ENCODE results near the gene CDKAL1. TPM values are rescaled to one million over a fixed set of nuclear protein-coding genes. Genes with fewer than 3 reads are reported as not detected.

Gene CDKAL1
- total and polyA plus RNA-seq, 9 of the 15 experiments (the other 6 are each of a cell fraction or from before 2014, with no cell fraction given), result 11.2 to 36.3 (median 20.1) TPM

DNA sequence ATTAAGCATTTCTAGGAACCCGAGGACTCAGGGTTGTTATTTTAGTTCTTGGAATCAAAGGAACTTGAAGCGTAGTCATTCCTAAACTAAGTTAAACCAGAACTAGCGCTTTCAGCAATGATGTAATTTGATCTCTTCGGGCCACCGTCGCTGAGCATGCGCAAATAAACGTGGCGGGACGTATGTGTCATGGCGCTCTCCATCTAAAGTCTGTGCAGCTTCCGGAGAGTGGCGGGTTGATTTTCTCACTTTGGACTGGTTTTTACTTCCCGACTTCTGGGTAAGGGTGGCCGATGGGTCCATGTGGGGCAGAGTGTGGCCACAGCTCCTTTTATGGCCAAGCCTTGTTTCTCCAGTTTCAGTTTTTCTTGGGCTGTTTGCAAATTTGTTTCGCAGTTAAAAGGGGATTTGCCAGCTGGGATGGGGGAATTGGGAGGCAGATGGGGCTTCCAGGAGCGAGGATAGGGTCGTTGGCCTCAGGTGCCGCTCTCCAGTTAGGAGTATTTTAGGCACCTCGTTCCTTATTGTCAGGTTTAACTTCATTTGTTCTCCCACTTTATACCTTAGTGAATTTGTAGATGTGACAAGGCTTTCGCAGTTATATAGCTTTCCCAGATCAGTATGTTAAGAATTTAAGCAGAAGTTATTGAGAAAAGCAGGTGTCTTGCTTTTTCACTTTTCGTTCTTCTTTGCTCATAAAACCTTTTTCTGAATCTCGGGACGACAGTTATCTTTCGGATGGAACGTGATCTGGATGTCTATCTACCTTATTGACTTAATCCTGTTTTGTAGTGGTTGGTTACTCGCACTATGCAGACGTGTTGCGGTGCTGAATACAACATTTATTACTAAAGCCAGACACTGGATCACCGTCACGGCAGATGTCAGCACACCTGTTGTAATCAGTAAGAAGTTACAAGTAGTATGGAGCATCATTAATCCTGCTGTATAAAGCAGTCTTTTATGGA is at the start of gene CDKAL1 (continued):
- TF ChIP-seq NBN (IDR thresholded peaks at IDR 0.05; ENCODE audit: low read depth) (no peak), ZNF174 (CRISPR knock-in tag; IDR thresholded peaks at IDR 0.05) (no peak), RBM17 (IDR thresholded peaks at IDR 0.05; ENCODE audit: borderline replicate concordance, low read depth, low read length) (no peak), SNIP1 (IDR thresholded peaks at IDR 0.05; ENCODE audit: low read depth) (no peak), ZSCAN29 (IDR thresholded peaks at IDR 0.05) (no peak), PHB2 (IDR thresholded peaks at IDR 0.05; ENCODE audit: low read depth) (no peak), NR2F6 (CRISPR knock-in tag; IDR thresholded peaks at IDR 0.05) (no peak)
- TF ChIP-seq, protein P1, sequence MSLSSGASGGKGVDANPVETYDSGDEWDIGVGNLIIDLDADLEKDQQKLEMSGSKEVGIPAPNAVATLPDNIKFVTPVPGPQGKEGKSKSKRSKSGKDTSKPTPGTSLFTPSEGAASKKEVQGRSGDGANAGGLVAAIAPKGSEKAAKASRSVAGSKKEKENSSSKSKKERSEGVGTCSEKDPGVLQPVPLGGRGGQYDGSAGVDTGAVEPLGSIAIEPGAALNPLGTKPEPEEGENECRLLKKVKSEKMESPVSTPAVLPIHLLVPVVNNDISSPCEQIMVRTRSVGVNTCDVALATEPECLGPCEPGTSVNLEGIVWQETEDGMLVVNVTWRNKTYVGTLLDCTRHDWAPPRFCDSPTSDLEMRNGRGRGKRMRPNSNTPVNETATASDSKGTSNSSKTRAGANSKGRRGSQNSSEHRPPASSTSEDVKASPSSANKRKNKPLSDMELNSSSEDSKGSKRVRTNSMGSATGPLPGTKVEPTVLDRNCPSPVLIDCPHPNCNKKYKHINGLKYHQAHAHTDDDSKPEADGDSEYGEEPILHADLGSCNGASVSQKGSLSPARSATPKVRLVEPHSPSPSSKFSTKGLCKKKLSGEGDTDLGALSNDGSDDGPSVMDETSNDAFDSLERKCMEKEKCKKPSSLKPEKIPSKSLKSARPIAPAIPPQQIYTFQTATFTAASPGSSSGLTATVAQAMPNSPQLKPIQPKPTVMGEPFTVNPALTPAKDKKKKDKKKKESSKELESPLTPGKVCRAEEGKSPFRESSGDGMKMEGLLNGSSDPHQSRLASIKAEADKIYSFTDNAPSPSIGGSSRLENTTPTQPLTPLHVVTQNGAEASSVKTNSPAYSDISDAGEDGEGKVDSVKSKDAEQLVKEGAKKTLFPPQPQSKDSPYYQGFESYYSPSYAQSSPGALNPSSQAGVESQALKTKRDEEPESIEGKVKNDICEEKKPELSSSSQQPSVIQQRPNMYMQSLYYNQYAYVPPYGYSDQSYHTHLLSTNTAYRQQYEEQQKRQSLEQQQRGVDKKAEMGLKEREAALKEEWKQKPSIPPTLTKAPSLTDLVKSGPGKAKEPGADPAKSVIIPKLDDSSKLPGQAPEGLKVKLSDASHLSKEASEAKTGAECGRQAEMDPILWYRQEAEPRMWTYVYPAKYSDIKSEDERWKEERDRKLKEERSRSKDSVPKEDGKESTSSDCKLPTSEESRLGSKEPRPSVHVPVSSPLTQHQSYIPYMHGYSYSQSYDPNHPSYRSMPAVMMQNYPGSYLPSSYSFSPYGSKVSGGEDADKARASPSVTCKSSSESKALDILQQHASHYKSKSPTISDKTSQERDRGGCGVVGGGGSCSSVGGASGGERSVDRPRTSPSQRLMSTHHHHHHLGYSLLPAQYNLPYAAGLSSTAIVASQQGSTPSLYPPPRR (CRISPR knock-in tag; IDR thresholded peaks at IDR 0.05; ENCODE audit: borderline replicate concordance), result no peak
- TF ChIP-seq, protein P2, sequence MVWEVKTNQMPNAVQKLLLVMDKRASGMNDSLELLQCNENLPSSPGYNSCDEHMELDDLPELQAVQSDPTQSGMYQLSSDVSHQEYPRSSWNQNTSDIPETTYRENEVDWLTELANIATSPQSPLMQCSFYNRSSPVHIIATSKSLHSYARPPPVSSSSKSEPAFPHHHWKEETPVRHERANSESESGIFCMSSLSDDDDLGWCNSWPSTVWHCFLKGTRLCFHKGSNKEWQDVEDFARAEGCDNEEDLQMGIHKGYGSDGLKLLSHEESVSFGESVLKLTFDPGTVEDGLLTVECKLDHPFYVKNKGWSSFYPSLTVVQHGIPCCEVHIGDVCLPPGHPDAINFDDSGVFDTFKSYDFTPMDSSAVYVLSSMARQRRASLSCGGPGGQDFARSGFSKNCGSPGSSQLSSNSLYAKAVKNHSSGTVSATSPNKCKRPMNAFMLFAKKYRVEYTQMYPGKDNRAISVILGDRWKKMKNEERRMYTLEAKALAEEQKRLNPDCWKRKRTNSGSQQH (CRISPR knock-in tag; IDR thresholded peaks at IDR 0.05), result no peak

Measured in K562 (cell line).